GM19023 (cell line): Measurements from ENCODE around the gene ADRA2B.

Experiments
- ATAC-seq: cut with Tn5 transposase; IDR thresholded peaks from one replicate; pipeline ENCODE4 v1.9.1; 2021; ENCODE audit warnings: mild to moderate bottlenecking, moderate library complexity; ENCODE audit not compliant: unreplicated experiment

Gene ADRA2B

DNA sequence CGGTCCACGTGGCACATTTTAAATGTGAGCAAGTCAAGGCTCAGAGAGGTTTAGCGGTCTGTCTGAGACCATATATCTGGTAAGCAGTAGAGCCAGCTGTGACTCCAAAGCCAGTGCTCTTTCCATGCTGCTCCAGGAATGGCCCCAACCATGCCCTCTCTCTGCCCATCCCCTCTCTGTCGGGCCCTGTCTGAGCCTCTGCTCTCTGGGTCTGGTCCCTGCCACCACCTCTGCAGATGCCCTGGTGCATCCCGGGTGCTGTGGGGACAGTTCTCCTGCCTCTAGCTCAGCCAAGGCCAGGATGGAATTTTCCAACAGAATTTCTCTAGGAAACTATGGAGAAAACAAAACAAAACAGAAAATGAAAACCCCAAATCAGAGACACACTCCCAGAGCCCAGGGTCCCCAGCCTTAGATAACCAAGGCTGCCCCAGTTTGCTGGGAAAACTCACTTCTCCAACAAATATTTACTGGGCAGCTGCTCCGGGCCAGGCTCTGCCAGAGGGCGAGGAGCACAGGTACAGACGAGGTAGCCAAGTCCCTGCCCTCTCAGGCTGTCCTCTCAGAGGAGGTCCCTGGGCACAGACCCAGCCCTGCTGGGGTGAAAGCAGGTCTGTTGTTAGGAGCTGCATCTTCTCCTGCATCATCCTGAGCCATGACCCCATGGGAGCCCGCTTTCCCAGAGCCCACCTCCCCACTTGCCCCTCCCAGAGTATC lies 9.2 kb downstream of the ADRA2B start:
- ATAC-seq = no peak

DNA sequence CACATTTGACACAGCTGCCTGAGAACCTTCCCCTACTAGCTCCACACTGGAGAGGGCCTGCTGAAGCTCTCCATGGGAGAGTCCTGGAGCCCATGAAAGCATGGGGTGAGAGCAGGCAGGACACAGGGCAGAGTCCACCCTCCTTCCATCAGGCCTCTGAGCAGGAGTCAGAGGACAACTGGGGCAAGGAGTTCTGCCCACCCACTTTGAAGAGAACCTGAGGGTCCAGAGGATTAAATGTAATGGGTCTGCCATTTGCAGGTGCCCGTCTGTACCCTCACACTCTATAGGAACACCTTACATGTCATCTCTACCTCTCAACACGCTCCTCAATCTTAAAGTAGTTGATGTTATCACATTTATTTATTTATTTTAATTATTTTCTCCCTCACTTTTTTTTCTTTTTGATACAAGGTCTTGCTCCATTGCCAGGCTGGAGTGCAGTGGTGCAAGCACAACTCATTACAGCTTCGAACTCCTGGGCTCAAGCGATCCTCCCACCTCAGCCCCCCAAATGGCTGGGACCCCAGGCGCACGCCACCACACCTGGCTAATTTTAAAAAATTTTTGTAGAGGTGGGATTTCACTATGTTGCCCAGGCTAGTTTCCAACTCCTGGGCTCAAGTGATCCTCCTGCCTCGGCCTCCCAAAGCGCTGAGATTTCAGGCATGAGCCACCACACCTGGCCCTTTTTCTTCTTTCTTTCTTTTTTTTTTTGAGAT lies 10.2 kb downstream of the ADRA2B start:
- no peak for ATAC-seq

DNA sequence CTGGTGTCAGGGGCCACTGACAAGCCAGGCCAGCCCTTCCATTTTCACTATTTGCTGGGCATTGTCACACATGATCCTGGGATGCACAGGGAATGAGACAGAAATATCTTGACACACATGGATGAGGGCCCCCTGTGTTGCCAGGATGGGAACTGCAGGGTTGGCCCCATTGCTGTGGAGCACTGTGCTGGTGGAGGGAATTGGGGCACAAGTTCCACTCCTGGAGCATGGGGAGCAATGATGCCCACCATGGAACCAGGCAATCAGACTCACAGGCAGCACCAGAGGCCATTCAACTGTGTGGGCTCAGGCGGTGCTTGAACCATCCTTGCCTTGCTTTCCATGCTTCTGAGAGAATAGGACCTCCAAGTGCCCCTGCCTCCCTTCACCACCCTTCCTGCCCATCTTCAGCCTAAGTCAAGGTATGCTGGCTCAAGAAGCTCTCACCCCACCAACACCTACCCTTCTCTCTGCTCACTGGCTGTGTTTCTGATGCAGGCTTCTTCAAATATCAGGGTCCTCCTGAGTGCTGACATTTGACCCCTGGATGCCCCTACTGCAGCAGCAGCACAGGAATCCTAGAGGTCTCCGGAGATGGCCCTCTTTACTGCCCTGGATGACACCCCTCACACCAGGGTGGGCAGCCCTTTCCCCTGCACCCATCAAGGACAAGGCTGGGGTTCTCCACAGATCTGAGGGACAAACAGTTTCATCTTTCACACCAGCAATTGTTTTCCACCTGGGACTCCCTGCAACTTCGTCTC lies 11.0 kb downstream of the ADRA2B start:
- ATAC-seq = no peak

DNA sequence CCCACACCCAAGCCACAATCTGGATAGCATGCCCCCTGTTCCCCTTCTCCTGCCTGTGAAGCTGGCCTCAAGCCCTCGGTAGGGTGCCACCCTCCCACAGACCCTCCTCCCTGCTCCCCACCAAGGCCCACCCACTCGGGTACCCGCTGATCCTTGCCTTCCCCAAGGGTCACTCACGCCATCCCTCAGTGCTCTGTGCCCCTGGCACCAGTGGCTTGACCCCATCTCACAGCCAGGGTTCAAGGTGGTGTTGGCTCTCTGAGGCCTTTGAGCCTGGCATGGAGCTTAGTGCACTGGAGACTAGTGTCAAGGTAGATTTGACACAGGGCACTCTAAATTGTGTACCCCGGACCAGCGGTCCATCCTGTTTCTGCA lies 11.9 kb downstream of the ADRA2B start:
- no peak for ATAC-seq

DNA sequence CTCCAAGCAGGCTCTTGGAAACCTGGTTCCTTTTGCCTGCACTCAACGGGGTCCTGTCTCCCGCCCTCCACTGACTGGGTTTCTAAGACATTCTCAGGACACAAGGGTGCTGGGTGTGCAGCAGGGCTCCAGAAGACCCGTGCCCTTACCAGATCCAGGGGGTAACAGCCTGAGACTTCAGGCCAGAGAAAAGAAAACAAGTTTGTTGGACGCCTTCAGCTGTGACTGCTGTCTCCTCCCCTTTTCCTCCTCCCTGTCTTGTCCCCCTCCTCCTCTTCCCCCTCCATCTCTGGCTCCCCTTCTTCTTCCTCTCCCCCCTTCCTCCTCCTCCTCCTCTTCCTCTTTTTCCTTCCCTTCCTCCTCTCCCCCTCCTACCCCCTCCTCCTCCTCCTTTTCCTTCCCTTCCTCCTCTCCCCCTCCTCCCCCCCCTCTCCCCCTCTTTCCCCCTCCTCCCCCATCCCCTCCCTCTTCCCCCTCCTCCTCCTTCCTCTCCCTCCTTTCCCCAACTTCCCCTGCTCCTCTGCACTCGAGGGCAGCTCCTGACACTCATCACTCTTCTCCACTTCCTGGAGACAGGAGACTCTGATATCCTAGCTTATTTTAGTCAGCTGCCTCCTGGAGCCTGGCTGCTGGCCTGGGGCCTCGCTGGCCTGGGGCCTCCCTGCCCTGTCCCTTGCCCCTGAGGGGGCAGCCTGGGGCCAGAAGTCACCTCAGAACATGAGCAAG lies 12.4 kb downstream of the ADRA2B start:
- ATAC-seq = no peak

DNA sequence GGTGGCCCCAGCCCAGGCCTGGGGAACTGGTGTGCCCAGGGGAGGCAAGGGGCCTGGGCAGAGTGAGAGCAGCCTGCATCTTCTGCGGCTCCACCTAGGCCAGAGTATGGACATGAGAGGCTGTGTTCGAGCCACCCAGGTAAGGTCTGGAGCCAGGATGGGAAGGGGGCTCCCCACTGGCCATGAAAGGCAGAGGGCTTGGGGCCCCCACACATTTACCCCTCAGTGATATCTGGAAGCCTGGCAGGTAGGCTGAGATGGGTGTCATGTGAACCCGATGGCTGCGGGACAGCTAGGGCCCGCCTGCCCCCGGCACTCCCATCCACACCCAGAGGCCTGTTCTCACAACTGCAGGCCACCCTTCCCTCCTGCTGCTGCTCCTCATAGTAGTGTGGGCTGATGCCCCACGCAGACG lies 13.2 kb downstream of the ADRA2B start:
- no peak for ATAC-seq

DNA sequence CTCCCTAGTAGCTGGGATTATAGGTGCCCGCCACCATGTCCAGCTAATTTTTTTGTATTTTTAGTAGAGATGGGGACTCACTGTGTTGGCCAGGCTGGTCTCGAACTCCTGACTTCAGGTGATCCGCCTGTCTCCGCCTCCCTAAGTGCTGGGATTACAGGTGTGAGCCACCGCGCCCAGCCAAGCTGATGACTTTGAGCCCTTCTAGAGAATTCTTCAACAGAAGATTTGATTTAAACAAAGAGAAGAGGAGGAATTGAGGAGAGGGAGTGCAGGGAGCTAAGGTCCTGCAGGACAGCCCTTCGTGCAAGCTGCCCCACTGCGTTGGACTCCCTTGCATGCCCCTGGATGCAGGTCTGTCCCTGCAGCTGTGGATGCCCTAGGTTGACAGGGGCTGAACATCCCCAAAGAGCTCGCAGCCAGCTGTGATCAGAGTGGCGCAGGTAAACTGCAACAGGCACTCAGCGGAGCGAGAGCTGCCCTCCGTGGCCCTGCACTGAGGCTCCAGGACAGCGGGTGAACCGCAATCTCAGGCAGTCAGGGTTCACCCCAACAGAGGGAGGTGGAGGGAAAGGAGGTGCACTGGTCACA lies 13.7 kb downstream of the ADRA2B start:
- ATAC-seq = no peak

DNA sequence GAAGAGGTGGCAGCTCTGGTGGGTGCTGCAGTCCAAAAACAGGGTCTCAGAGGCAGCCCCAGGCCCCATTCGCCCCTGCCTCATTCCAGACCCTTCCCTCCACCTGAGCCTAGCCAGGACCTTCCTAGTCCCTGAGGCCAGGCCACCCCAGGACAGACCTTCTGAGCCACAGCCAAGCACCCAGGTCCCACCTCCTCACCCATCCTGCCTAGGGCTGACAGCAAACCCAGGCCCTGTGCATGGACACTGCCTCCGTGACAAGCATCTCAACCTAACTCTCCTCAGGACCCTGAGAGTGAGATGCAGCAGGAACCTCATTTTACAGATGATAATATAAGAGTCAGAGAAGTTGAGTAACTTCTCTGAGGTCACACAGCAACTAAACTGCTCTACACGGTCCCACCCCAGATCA lies 15.5 kb downstream of the ADRA2B start:
- no peak for ATAC-seq

DNA sequence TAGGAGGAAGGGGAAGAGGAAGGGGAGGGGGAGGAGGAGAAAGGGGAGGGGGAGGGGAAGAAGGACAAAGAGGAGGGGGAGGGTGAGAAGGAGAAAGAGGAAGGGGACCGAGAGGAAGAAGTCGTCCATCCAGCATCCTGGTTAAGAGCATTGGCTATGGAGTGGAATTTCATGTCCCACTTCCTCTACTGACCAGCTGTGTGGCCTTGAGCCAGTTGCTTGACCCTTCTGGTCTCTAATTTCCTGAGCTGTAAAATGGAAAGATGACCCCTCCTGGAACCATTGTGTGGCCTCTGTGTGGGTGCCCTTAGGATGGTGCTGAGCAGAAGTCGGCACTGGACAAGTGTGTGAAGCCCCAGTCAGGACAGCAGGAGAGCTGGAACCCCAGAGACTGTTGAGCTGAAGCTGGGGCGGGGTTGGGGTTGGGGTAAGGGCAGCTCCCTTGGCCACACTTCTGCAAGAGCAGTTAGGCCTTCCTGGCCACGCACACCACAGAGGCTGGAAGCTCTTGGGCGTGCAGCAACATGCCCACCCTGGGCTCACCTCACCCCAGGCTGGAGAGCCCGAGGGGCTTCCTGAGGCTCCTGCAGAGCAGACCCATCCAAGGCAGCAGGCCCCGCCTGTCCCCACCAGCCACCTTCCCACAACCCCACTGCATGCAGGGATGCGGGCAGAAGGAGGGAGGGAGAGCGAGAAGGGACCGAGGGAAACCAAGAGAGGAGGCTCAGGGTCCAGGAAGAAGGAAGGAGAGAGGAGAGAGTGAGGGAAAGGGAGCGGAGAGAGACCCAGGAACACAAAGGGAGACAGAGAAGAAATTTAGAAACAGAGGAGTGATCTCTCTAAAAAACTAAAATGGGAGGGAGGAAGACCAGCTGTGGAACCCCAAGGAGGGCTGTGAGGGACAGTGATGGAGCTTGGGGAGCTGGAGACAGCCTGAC lies 16.2 kb downstream of the ADRA2B start:
- ATAC-seq = no peak

DNA sequence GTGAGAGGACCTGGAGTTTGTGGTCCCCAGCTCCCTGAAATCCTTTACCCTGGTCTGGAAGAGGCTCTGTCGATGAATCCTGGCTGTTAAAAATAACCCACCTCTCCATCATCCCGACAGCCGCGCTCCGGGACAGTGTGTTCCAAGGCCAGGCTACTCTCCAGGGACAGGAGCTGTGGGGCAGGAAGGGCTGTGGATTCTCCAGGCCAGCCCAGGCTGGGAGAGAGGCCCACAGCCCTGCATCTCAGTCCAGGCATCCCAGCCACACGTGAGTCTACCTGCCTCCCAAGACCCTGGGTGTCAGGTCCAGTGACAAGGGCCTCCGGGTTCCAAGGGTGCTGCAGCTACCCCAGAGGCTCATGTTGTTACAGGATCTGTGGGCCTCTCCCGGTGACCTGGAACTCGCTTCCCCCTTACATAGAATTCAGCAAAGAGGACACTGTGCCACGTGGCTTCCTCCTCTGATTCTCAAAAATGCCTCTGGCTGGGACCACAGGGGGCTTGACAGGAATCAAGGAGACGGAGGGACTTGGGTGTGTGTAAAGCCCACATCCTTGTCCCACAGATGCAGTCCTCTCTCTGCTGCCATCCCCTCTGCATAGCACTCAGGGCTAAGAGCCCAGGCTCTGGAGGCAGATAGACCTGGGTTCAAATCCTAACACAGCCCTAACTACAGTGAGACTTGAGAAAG lies 17.3 kb downstream of the ADRA2B start:
- ATAC-seq = no peak

DNA sequence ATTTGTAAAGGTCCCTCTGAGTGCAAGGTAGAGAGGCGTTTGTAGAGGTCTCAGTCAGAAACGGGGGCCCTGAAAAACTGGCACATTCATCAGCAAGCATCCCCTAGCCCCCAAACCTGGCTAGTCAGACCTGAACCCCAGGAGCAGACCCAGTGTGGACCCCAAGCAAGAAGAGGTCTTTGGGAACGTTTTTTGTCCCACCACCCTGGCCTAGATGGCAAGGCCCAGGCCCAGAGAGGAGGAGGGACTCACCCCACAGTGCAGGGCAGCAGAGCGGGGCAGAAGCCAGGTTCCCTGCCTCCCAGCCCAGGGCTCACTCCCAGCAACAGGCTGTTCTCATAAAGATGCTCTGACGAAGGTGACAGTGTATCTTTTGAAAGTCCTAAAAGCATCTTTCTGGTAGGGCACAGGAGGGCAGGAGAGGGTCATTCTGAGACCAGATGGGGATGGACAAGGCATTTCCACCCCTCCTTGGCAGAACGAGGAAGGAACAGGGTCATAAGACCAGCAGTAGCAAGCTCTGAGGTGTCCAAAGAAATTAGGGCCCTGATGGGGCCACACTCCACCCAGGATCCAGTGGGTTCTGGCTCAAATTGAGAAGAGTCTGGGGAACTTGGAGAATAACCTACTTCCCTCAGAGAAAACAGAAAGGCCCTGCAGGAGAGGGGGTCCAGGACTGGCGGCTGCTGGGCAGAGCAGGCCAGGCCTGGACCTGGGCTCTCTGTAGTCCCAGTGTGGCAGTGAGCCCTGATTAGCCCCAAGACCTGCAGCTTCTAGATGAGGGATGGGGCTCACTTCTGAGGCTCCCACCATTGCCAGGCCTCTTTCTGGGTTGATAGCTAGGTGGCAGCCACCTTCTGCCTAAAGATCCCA lies 18.2 kb downstream of the ADRA2B start:
- no peak for ATAC-seq

DNA sequence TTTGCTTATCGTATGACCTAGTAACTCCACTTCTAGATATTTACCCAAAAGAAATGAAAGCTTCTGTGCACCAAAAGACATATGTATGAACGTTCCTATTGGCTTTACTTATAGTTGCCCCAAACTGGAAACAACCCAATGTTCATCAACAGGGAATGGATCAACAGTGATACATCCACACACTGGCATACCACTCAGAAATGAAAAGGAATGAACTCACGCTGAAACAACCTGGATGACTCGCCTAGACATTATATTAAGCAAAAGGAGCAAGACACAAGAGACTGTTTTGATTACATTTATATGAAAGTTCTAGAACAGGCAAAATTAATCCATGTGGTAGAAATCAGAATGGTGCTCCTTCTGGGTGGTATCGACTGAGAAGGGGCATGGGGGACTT lies 18.9 kb downstream of the ADRA2B start:
- ATAC-seq = no peak

DNA sequence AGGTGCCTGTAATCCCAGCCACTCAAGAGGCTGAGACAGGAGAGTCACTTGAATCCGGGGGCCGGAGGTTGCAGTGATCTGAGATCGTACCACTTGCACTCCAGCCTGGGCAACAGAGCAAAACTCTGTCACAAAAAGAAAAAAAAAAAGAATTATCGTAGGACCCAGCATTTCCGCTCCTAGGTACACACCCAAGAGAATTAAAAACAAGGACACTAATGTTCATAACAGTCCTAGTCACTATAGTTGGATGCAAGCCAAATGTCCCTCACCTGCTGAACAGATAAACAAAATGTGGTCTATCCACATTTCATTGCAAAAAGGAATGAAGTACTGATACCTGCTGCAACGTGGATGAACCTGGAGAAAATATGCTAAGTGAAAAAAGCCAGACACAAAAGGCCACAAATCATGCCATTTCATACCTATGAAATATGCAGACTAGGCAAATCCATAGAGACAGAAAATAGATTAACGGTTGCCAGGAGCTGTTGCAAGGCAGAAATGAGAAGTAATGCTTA lies 21.2 kb downstream of the ADRA2B start:
- no peak for ATAC-seq

DNA sequence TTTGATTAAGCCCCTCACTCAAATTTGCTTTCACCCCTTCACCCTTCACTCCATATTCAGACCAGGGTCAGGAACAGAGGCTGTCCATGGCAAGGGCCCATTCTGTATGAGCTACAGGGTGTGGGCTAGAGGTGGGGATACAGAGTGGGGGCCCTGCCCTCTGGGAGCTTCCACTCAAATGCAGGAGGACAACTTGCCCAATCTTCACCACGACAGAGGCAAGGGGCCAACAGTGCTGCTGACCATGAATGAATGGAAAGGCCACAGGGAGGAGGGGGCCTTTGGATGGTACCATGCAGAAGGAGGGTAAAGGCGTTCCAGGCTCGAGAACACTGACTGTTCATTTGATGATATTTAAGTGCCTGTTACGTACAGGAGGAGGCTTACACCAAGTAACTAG lies 22.8 kb downstream of the ADRA2B start:
- no peak for ATAC-seq

DNA sequence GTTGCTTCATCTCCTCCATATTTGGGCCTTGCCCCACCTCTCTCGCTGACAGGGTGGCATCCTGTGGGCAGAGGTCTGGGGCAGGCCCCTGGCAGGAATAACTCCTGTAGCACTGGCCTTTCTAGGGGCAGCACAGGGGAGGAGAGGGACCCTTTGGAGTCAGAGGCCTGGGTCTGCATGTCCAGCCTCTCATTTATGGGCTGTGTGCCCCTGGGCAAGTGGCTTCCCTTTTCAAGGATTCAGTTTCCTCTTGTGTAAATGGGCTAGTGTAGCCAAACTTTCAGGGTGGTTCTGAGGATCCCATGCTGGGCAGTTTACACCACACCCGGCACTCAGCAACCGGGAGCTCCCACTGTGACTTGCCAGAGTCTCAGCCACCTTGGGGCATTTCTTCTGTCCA lies 23.4 kb downstream of the ADRA2B start:
- ATAC-seq = no peak

DNA sequence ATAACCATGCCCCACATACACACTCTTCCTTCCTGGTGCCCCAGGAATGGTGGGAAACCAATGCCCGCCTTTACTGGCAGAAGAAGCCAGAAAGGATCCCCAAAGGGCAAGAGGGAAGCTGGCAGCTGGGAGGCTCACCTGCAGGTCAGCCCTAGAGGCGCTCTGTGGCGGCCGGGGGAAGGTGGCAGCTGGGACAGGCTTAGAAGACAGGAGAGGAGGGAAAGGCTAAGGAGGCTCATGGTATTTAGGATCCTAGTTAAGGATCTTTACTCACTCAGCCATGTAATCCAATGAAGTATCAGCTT lies 23.8 kb downstream of the ADRA2B start:
- ATAC-seq = no peak

DNA sequence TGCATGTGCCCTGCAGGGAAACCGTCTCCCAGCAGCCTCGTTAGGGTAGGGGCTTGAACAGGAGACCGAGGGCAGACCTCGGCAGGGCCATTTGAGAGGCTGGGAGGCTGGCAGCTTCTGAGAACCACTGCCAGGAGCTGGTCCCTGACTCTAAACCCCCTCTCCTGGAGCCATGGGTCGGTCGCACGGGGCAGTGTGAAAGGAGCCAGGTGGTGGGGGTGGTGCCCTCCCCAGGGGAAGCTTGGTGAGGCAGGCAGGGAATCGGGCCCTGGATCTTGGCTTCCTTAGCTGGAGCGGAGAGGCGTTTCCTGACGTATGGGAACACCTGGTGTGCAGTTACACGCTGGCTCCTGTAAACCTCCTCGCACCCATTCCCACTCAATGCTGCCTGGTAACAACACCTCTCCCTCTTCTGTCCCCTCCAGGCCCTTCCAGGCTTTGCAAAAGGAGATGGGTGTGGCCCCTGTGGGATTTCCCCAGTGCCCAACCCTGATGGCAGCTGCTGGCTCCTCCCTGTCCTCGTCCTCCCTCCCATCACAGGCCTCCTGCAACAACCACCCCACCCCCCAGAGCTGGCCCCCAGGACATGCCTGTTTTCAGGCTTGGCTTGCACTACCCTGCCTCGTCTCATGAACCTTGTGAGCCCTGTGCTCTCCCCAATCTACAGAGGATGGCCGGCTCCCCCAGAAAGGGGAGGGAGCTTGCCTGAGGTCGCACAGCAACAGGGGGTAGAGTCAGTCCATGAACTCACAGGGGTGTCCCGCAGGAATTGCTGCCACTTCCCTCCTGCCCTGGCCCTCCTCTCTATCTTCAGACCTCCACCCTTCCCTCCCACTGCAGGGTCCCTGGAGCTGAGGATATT lies 24.4 kb downstream of the ADRA2B start:
- ATAC-seq = no peak
